Skeletal muscle tissue (tissue), 4 donors: ENCODE results near the gene ANKRD62. TPM values are rescaled to one million over a fixed set of nuclear protein-coding genes. Genes with fewer than 3 reads are reported as not detected.
"Not testable (repeated sequence)": the region's sequence is repeated elsewhere in the genome, so short reads cannot be mapped to it uniquely, and the experiment has no call there.

Source experiments
- H3K27ac ChIP-seq: one replicate; pipeline ENCODE4 v1.7.0; 2013; ENCODE audit warnings: mild to moderate bottlenecking, low read depth, low read length, inconsistent platforms
- H3K27me3 ChIP-seq, 3 donors: one replicate each; pipeline ENCODE4 v1.7.0; 2013; ENCODE audit warnings: low read length in 3 of 3; ENCODE audit not compliant: control insufficient read depth in 3 of 3, insufficient read depth in 3 of 3
- H3K36me3 ChIP-seq, 3 donors: one replicate each; pipeline ENCODE4 v1.7.0; 2013; ENCODE audit warnings: low read length in 3 of 3; ENCODE audit not compliant: control insufficient read depth in 3 of 3, insufficient read depth in 3 of 3
- H3K4me1 ChIP-seq, 3 donors: one replicate each; pipeline ENCODE4 v1.7.0; 2013; ENCODE audit warnings: low read length in 3 of 3, mild to moderate bottlenecking in 3 of 3; ENCODE audit not compliant: control insufficient read depth in 3 of 3, insufficient read depth in 3 of 3
- H3K4me3 ChIP-seq, 3 donors: one replicate each; pipeline ENCODE4 v1.7.0; 2013; ENCODE audit warnings: low read length in 3 of 3
- H3K9ac ChIP-seq, 3 donors: one replicate each; pipeline ENCODE4 v1.7.0; 2013; ENCODE audit warnings: low read length in 3 of 3, mild to moderate bottlenecking in 3 of 3, moderate library complexity in 2 of 3, low read depth in 1 of 3
- H3K9me3 ChIP-seq, 3 donors: one replicate each; pipeline ENCODE4 v1.7.0; 2013; ENCODE audit warnings: low read length in 3 of 3; ENCODE audit not compliant: control insufficient read depth in 3 of 3
- total RNA-seq: library from RNA; depleted of rRNA; stranded (reverse); fragments of >200 nt; gene quantifications from one replicate; pipeline ENCODE4 v1.2.3, GENCODE V29; 2014
- donor health status: Osteomylitis.

The ANKRD62 gene
- total RNA-seq, 1 donor from 2014 or later = not detected

- no peak overlapping the region for H3K9ac ChIP-seq
- no peaks in the 10 kb centered on the region for H3K9me3 ChIP-seq
- H3K4me3 ChIP-seq = no peak overlapping the region
- H3K27me3 ChIP-seq = no peaks in the 10 kb centered on the region
- H3K4me1 ChIP-seq = no peaks in the 10 kb centered on the region
- H3K27ac ChIP-seq = no peak overlapping the region
- H3K36me3 ChIP-seq = no peaks in the 10 kb centered on the region
Observed at GRCh38 chr18:12098374-12098773, 4.7 kb downstream of the ANKRD62 start.

- Histone ChIP-seq H3K4me1 (no peaks in the 10 kb centered on the region), H3K9me3 (no peaks in the 10 kb centered on the region), H3K27me3 (no peaks in the 10 kb centered on the region), H3K27ac (no peak overlapping the region), H3K4me3 (no peak overlapping the region), H3K9ac (no peak overlapping the region), H3K36me3 (no peaks in the 10 kb centered on the region)
Observed at GRCh38 chr18:12099160-12099559, 5.5 kb downstream of the ANKRD62 start.

GRCh38 chr18:12101266-12101665, 7.6 kb downstream of the ANKRD62 start:
- no peaks in the 10 kb centered on the region for H3K36me3 ChIP-seq
- H3K9me3 ChIP-seq = no peaks in the 10 kb centered on the region
- H3K4me1 ChIP-seq = no peaks in the 10 kb centered on the region
- H3K27me3 ChIP-seq = no peaks in the 10 kb centered on the region
- H3K27ac ChIP-seq = no peak overlapping the region
- no peak overlapping the region for H3K9ac ChIP-seq
- H3K4me3 ChIP-seq = no peak overlapping the region

- Histone ChIP-seq H3K9me3 (no peaks in the 10 kb centered on the region), H3K36me3 (no peaks in the 10 kb centered on the region), H3K4me1 (no peaks in the 10 kb centered on the region), H3K27ac (no peak overlapping the region), H3K9ac (no peak overlapping the region), H3K4me3 (no peak overlapping the region), H3K27me3 (no peaks in the 10 kb centered on the region)
Observed at GRCh38 chr18:12102136-12102842, 8.6 kb downstream of the ANKRD62 start.

GRCh38 chr18:12106471-12106870, 12.8 kb downstream of the ANKRD62 start:
- H3K9ac ChIP-seq = no peak overlapping the region
- H3K9me3 ChIP-seq = no peaks in the 10 kb centered on the region
- no peaks in the 10 kb centered on the region for H3K4me1 ChIP-seq
- H3K4me3 ChIP-seq = no peak overlapping the region
- no peaks in the 10 kb centered on the region for H3K36me3 ChIP-seq
- no peak overlapping the region for H3K27ac ChIP-seq
- H3K27me3 ChIP-seq = no peaks in the 10 kb centered on the region

- Histone ChIP-seq H3K9ac (no peak overlapping the region), H3K4me1 (no peaks in the 10 kb centered on the region), H3K27ac (no peak overlapping the region), H3K9me3 (no peaks in the 10 kb centered on the region), H3K4me3 (no peak overlapping the region), H3K36me3 (no peaks in the 10 kb centered on the region), H3K27me3 (no peaks in the 10 kb centered on the region)
Observed at GRCh38 chr18:12109836-12110235, 16.2 kb downstream of the ANKRD62 start.

GRCh38 chr18:12113999-12114646, 20.5 kb downstream of the ANKRD62 start:
- no peak overlapping the region for H3K27ac ChIP-seq
- no peaks in the 10 kb centered on the region for H3K36me3 ChIP-seq
- no peaks in the 10 kb centered on the region for H3K9me3 ChIP-seq
- H3K4me1 ChIP-seq = no peaks in the 10 kb centered on the region
- H3K9ac ChIP-seq = no peak overlapping the region
- no peaks in the 10 kb centered on the region for H3K27me3 ChIP-seq
- no peak overlapping the region for H3K4me3 ChIP-seq

GRCh38 chr18:12119358-12119757, 25.7 kb downstream of the ANKRD62 start:
- Histone ChIP-seq H3K27me3 (no peaks in the 10 kb centered on the region), H3K36me3 (no peaks in the 10 kb centered on the region), H3K4me3 (no peak overlapping the region)

GRCh38 chr18:12121175-12122042, 27.8 kb downstream of the ANKRD62 start:
- H3K4me1 ChIP-seq = no peaks in the 10 kb centered on the region
- no peak overlapping the region for H3K27ac ChIP-seq
- no peak overlapping the region for H3K4me3 ChIP-seq
- H3K9ac ChIP-seq = no peak overlapping the region
- no peaks in the 10 kb centered on the region for H3K9me3 ChIP-seq
- H3K27me3 ChIP-seq = no peaks in the 10 kb centered on the region
- H3K36me3 ChIP-seq = no peaks in the 10 kb centered on the region

More at GRCh38 chr18:12119358-12119757, 25.7 kb downstream of the ANKRD62 start:
- H3K4me1 ChIP-seq = no peaks in the 10 kb centered on the region
- no peak overlapping the region for H3K27ac ChIP-seq
- H3K9me3 ChIP-seq = no peaks in the 10 kb centered on the region
- H3K9ac ChIP-seq = no peak overlapping the region

GRCh38 chr18:12122043-12122389, 28.4 kb downstream of the ANKRD62 start:
- not testable (repeated sequence) for H3K36me3 ChIP-seq, H3K9me3 ChIP-seq, H3K27me3 ChIP-seq, H3K4me3 ChIP-seq, H3K27ac ChIP-seq, H3K9ac ChIP-seq, H3K4me1 ChIP-seq
